GM18526 (cell line): ENCODE measurements around the gene HAUS5.

ENCODE experiments used
- POLR2A ChIP-seq: IDR thresholded peaks from 3 replicates; pipeline ENCODE4 v1.6.1; 2011; ENCODE audit not compliant: insufficient read length; ENCODE audit errors: extremely low read depth

Gene HAUS5

GRCh38 chr19:35628565-35629331 is 16.2 kb downstream of the HAUS5 start, which contains the start of gene RBM42:
Gene RBM42 (plus strand): TSS chr19:35629036. CDS start chr19:35629154, 118 bp downstream.
- peak; percentile 67 for TF ChIP-seq POLR2A

- no peak for TF ChIP-seq POLR2A
These were observed 16.7 kb downstream of the HAUS5 start for GRCh38 chr19:35629332-35629633.

GRCh38 chr19:35633727-35634440 is 21.3 kb downstream of the HAUS5 start:
- TF ChIP-seq POLR2A, result no peak

GRCh38 chr19:35636651-35637050 is 24.1 kb downstream of the HAUS5 start:
- no peak for TF ChIP-seq POLR2A

- TF ChIP-seq POLR2A, result no peak
These were observed 24.6 kb downstream of the HAUS5 start for GRCh38 chr19:35637165-35637564.

GRCh38 chr19:35639321-35639639 is 26.7 kb downstream of the HAUS5 start:
- no peak for TF ChIP-seq POLR2A

- no peak for TF ChIP-seq POLR2A
These were observed 27.3 kb downstream of the HAUS5 start for GRCh38 chr19:35639863-35640262.

- TF ChIP-seq POLR2A, result no peak
These were observed 29.1 kb downstream of the HAUS5 start, which contains the start of gene ETV2 for GRCh38 chr19:35641515-35642151. Gene ETV2 (plus strand): TSS chr19:35641745. CDS start chr19:35642461, 716 bp downstream.

- TF ChIP-seq POLR2A, result no peak
These were observed 29.8 kb downstream of the HAUS5 start for GRCh38 chr19:35642312-35642711.

- no peak for TF ChIP-seq POLR2A
These were observed 30.3 kb downstream of the HAUS5 start for GRCh38 chr19:35642798-35643254.

GRCh38 chr19:35643255-35644205 is 31.0 kb downstream of the HAUS5 start:
- peak; percentile 87 for TF ChIP-seq POLR2A

- TF ChIP-seq POLR2A, result no peak
These were observed 31.9 kb downstream of the HAUS5 start for GRCh38 chr19:35644206-35644986.

- TF ChIP-seq POLR2A, result no peak
These were observed 32.6 kb downstream of the HAUS5 start for GRCh38 chr19:35644987-35645679.

GRCh38 chr19:35645680-35646511 is 33.4 kb downstream of the HAUS5 start:
- TF ChIP-seq POLR2A, result no peak
